ENCODE results near the gene NKPD1. TPM values are rescaled to one million over a fixed set of nuclear protein-coding genes. Genes with fewer than 3 reads are reported as not detected.

NKPD1 gene
- total and polyA plus RNA-seq, 2 experiments from 2014 or later = 0.24 to 1.3 TPM

GRCh38 chr19:45191375-45191774 is 30.6 kb upstream of the NKPD1 start:
- no peak for ATAC-seq

GRCh38 chr19:45189971-45190370 is 29.2 kb upstream of the NKPD1 start:
- H4K20me1 ChIP-seq (replicated peaks; ENCODE audit: insufficient read depth) = 0 out of 2 replicates have a peak, but pooled peaks cover 2% of the 10 kb centered on the region
- H3K4me1 ChIP-seq (ENCODE audit: insufficient read depth) = no peaks in the 10 kb centered on the region
- H3K27ac ChIP-seq (ENCODE audit: low read depth) = no peak overlapping the region
- ATAC-seq (no peak), DNase-seq (ENCODE audit: low spot score) (no peak)
- H3F3A ChIP-seq (replicated peaks; ENCODE audit: low read depth) = no peaks in the 10 kb centered on the region
- Mint-ChIP-seq H3K9me3 (no peaks in the 10 kb centered on the region), H3K27me3 (ENCODE audit: insufficient read depth, low read depth, poor library complexity) (peaks cover 4% of the 10 kb centered on the region), H3K4me3 (no peak overlapping the region), H3K36me3 (ENCODE audit: low read depth) (no peaks in the 10 kb centered on the region), H3K27ac (no peak overlapping the region), H3K4me1 (no peaks in the 10 kb centered on the region; the same call in 2 of the 3 replicates)
- H2AFZ ChIP-seq = no peak overlapping the region
- H3K36me3 ChIP-seq (ENCODE audit: insufficient read depth) = no peaks in the 10 kb centered on the region
- H3K4me3 ChIP-seq = no peak overlapping the region
- H3K27me3 ChIP-seq (ENCODE audit: insufficient read depth) = no peaks in the 10 kb centered on the region
- no peaks in the 10 kb centered on the region for H3K9me2 ChIP-seq (ENCODE audit: insufficient read depth)
- H3K4me2 ChIP-seq = no peak overlapping the region
- no peaks in the 10 kb centered on the region for H3K79me2 ChIP-seq (replicated peaks; ENCODE audit: insufficient read depth)
- no peak for TF ChIP-seq NANOG (IDR thresholded peaks at IDR 0.05; ENCODE audit: borderline replicate concordance)
- TF ChIP-seq EZH2 (IDR thresholded peaks at IDR 0.05; ENCODE audit: low read depth, unreplicated experiment) = no peak
- TF ChIP-seq, protein P1, sequence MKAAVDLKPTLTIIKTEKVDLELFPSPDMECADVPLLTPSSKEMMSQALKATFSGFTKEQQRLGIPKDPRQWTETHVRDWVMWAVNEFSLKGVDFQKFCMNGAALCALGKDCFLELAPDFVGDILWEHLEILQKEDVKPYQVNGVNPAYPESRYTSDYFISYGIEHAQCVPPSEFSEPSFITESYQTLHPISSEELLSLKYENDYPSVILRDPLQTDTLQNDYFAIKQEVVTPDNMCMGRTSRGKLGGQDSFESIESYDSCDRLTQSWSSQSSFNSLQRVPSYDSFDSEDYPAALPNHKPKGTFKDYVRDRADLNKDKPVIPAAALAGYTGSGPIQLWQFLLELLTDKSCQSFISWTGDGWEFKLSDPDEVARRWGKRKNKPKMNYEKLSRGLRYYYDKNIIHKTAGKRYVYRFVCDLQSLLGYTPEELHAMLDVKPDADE (IDR thresholded peaks at IDR 0.05) = no peak
- no peak for TF ChIP-seq ZNF114 (CRISPR knock-in tag; IDR thresholded peaks at IDR 0.05)
- TF ChIP-seq ZNF462 (CRISPR knock-in tag; IDR thresholded peaks at IDR 0.05) = no peak
- TF ChIP-seq, protein P2, sequence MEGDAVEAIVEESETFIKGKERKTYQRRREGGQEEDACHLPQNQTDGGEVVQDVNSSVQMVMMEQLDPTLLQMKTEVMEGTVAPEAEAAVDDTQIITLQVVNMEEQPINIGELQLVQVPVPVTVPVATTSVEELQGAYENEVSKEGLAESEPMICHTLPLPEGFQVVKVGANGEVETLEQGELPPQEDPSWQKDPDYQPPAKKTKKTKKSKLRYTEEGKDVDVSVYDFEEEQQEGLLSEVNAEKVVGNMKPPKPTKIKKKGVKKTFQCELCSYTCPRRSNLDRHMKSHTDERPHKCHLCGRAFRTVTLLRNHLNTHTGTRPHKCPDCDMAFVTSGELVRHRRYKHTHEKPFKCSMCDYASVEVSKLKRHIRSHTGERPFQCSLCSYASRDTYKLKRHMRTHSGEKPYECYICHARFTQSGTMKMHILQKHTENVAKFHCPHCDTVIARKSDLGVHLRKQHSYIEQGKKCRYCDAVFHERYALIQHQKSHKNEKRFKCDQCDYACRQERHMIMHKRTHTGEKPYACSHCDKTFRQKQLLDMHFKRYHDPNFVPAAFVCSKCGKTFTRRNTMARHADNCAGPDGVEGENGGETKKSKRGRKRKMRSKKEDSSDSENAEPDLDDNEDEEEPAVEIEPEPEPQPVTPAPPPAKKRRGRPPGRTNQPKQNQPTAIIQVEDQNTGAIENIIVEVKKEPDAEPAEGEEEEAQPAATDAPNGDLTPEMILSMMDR (conservative IDR thresholded peaks at IDR 0.05; ENCODE audit: low read depth in 2 of 2) = no peak

More at GRCh38 chr19:45191375-45191774, 30.6 kb upstream of the NKPD1 start:
- Histone ChIP-seq H3K79me2 (replicated peaks; ENCODE audit: insufficient read depth) (no peaks in the 10 kb centered on the region), H4K20me1 (replicated peaks; ENCODE audit: insufficient read depth) (0 out of 2 replicates have a peak, but pooled peaks cover 2% of the 10 kb centered on the region), H3K36me3 (ENCODE audit: insufficient read depth) (no peaks in the 10 kb centered on the region), H3K4me1 (ENCODE audit: insufficient read depth) (no peaks in the 10 kb centered on the region), H3F3A (replicated peaks; ENCODE audit: low read depth) (no peaks in the 10 kb centered on the region), H3K9me2 (ENCODE audit: insufficient read depth) (no peaks in the 10 kb centered on the region), H3K27me3 (ENCODE audit: insufficient read depth) (no peaks in the 10 kb centered on the region), H3K27ac (ENCODE audit: low read depth) (no peak overlapping the region), H2AFZ (no peak overlapping the region; the same call in 1 of the 2 replicates), H3K4me2 (no peak overlapping the region), H3K4me3 (no peak overlapping the region)
- TF ChIP-seq, protein P2 (conservative IDR thresholded peaks at IDR 0.05; ENCODE audit: low read depth in 2 of 2) = peak; percentile 27 to 57; a peak in 3 of 4 replicates
- no peak for TF ChIP-seq ZNF114 (CRISPR knock-in tag; IDR thresholded peaks at IDR 0.05)
- no peaks in the 10 kb centered on the region for H3K36me3 Mint-ChIP-seq (ENCODE audit: low read depth)
- H3K4me3 Mint-ChIP-seq = no peak overlapping the region
- H3K27ac Mint-ChIP-seq = no peak overlapping the region
- no peak for DNase-seq (ENCODE audit: low spot score)
- H3K27me3 Mint-ChIP-seq (ENCODE audit: insufficient read depth, low read depth, poor library complexity) = peaks cover 4% of the 10 kb centered on the region
- no peaks in the 10 kb centered on the region; the same call in 2 of the 3 replicates for H3K4me1 Mint-ChIP-seq
- H3K9me3 Mint-ChIP-seq = no peaks in the 10 kb centered on the region
